Measurements from ENCODE around the gene RNLS.

RNLS gene

GRCh38 chr10:88458209-88458608 is 124.9 kb downstream of the RNLS start:
- H3K4me1 ChIP-seq (ENCODE audit: control insufficient read depth, insufficient read depth, low read length): no peaks in the 10 kb centered on the region
- no peaks in the 10 kb centered on the region for H3K36me3 ChIP-seq (ENCODE audit: control insufficient read depth, insufficient read depth, low read length)
- no peaks in the 10 kb centered on the region for H3K9me3 ChIP-seq (ENCODE audit: control insufficient read depth, insufficient read depth, low read length)
- no peaks in the 10 kb centered on the region for H3K27me3 ChIP-seq (ENCODE audit: control insufficient read depth, insufficient read depth, low read length)
- no peak overlapping the region for H3K4me3 ChIP-seq (ENCODE audit: low read depth, low read length)
- no peak overlapping the region for H3K27ac ChIP-seq (ENCODE audit: low read depth, low read length)
- no peak overlapping the region for H3K9ac ChIP-seq (ENCODE audit: low read depth, low read length)

GRCh38 chr10:88457660-88458059 is 125.5 kb downstream of the RNLS start:
- H3K9me3 ChIP-seq (ENCODE audit: control insufficient read depth, insufficient read depth, low read length): no peaks in the 10 kb centered on the region
- no peaks in the 10 kb centered on the region for H3K4me1 ChIP-seq (ENCODE audit: control insufficient read depth, insufficient read depth, low read length)
- H3K36me3 ChIP-seq (ENCODE audit: control insufficient read depth, insufficient read depth, low read length): no peaks in the 10 kb centered on the region
- H3K4me3 ChIP-seq (ENCODE audit: low read depth, low read length): no peak overlapping the region
- H3K27ac ChIP-seq (ENCODE audit: low read depth, low read length): no peak overlapping the region
- no peaks in the 10 kb centered on the region for H3K27me3 ChIP-seq (ENCODE audit: control insufficient read depth, insufficient read depth, low read length)
- no peak overlapping the region for H3K9ac ChIP-seq (ENCODE audit: low read depth, low read length)

DNA sequence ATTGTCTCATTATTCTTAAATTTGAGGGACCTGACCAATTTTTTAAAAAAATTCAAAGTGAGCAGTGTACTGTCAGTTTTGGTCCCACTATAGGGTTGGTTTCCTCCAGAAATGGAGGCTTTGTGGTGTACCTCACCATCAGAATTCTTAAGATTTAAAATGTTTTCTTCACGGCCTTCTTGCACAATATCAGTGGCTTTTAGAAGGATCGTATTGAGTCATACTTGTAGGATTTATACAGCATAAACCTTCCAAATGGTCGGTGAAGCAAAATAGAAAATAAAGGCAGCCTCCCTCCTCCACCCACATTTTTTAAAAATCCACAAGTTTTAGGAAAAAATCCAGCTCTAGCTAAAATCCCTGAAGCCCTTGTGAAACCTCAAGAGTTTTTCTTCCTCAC is 126.4 kb downstream of the RNLS start:
- Histone ChIP-seq H3K4me1 (ENCODE audit: control insufficient read depth, insufficient read depth, low read length) (no peaks in the 10 kb centered on the region), H3K27ac (ENCODE audit: low read depth, low read length) (no peak overlapping the region), H3K9ac (ENCODE audit: low read depth, low read length) (no peak overlapping the region), H3K36me3 (ENCODE audit: control insufficient read depth, insufficient read depth, low read length) (no peaks in the 10 kb centered on the region), H3K27me3 (ENCODE audit: control insufficient read depth, insufficient read depth, low read length) (no peaks in the 10 kb centered on the region), H3K4me3 (ENCODE audit: low read depth, low read length) (no peak overlapping the region), H3K9me3 (ENCODE audit: control insufficient read depth, insufficient read depth, low read length) (no peaks in the 10 kb centered on the region)

DNA sequence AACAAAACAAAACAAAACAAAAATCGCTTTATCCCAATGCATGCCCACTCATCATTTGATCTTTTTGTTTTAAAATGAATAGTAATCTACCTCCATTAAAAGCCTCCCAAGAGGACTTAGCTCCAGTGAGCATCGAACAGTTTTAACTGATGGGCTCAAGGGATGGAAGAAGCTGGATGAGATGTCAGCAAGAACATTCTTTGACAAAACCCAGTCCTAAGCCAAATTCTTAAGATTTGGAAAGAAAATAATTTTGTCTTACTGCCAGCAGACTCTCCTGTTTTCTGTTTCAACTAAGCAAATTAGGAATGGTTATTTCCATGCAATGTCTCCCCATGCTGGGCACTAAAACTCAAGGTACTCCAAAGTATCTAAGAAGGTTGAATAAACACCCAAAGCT is 127.3 kb downstream of the RNLS start:
- no peaks in the 10 kb centered on the region for H3K9me3 ChIP-seq (ENCODE audit: control insufficient read depth, insufficient read depth, low read length)
- no peaks in the 10 kb centered on the region for H3K4me1 ChIP-seq (ENCODE audit: control insufficient read depth, insufficient read depth, low read length)

GRCh38 chr10:88450201-88450600 is 132.9 kb downstream of the RNLS start:
- H3K36me3 ChIP-seq (ENCODE audit: control insufficient read depth, insufficient read depth, low read length): no peaks in the 10 kb centered on the region
- no peaks in the 10 kb centered on the region for H3K4me1 ChIP-seq (ENCODE audit: control insufficient read depth, insufficient read depth, low read length)
- no peak overlapping the region for H3K4me3 ChIP-seq (ENCODE audit: low read depth, low read length)
- no peaks in the 10 kb centered on the region for H3K9me3 ChIP-seq (ENCODE audit: control insufficient read depth, insufficient read depth, low read length)
- no peaks in the 10 kb centered on the region for H3K27me3 ChIP-seq (ENCODE audit: control insufficient read depth, insufficient read depth, low read length)
- H3K27ac ChIP-seq (ENCODE audit: low read depth, low read length): no peak overlapping the region
- no peak overlapping the region for H3K9ac ChIP-seq (ENCODE audit: low read depth, low read length)

More for the DNA sequence above, 127.3 kb downstream of the RNLS start:
- Histone ChIP-seq H3K27ac (ENCODE audit: low read depth, low read length) (no peak overlapping the region), H3K27me3 (ENCODE audit: control insufficient read depth, insufficient read depth, low read length) (no peaks in the 10 kb centered on the region), H3K36me3 (ENCODE audit: control insufficient read depth, insufficient read depth, low read length) (no peaks in the 10 kb centered on the region), H3K4me3 (ENCODE audit: low read depth, low read length) (no peak overlapping the region), H3K9ac (ENCODE audit: low read depth, low read length) (no peak overlapping the region)

- H3K36me3 ChIP-seq (ENCODE audit: control insufficient read depth, insufficient read depth, low read length): no peaks in the 10 kb centered on the region
- H3K9me3 ChIP-seq (ENCODE audit: control insufficient read depth, insufficient read depth, low read length): peaks cover 9% of the 10 kb centered on the region
- H3K4me3 ChIP-seq (ENCODE audit: low read depth, low read length): no peak overlapping the region
- H3K27me3 ChIP-seq (ENCODE audit: control insufficient read depth, insufficient read depth, low read length): no peaks in the 10 kb centered on the region
- H3K9ac ChIP-seq (ENCODE audit: low read depth, low read length): no peak overlapping the region
- no peak overlapping the region for H3K27ac ChIP-seq (ENCODE audit: low read depth, low read length)
- H3K4me1 ChIP-seq (ENCODE audit: control insufficient read depth, insufficient read depth, low read length): no peaks in the 10 kb centered on the region
Observed at GRCh38 chr10:88442716-88443115, 140.4 kb downstream of the RNLS start.

GRCh38 chr10:88440541-88440940 is 142.6 kb downstream of the RNLS start:
- Histone ChIP-seq H3K4me3 (ENCODE audit: low read depth, low read length) (no peak overlapping the region), H3K36me3 (ENCODE audit: control insufficient read depth, insufficient read depth, low read length) (no peaks in the 10 kb centered on the region), H3K9ac (ENCODE audit: low read depth, low read length) (no peak overlapping the region), H3K27me3 (ENCODE audit: control insufficient read depth, insufficient read depth, low read length) (no peaks in the 10 kb centered on the region), H3K27ac (ENCODE audit: low read depth, low read length) (no peak overlapping the region), H3K4me1 (ENCODE audit: control insufficient read depth, insufficient read depth, low read length) (no peaks in the 10 kb centered on the region), H3K9me3 (ENCODE audit: control insufficient read depth, insufficient read depth, low read length) (peaks cover 9% of the 10 kb centered on the region)

DNA sequence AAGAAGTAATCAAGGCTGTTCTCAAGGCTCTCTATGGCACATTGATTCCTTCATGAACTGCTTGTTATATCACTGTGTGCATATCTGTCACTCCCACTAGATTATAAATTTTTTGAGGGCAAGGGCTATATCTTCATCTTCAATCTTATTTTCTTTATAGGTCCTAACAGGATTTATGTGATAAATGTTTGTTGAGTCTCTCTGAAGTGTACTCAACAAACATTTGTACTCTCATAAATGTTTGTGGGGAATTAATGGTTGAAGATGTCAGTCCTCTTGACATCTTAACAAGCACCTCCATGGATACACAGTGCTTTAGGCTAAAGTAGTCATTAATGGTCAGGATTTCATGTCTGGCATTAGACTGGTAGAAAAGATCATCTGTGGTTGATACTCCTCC is 143.2 kb downstream of the RNLS start:
- H3K27me3 ChIP-seq (ENCODE audit: control insufficient read depth, insufficient read depth, low read length): no peaks in the 10 kb centered on the region
- H3K36me3 ChIP-seq (ENCODE audit: control insufficient read depth, insufficient read depth, low read length): no peaks in the 10 kb centered on the region
- H3K9me3 ChIP-seq (ENCODE audit: control insufficient read depth, insufficient read depth, low read length): peaks cover 9% of the 10 kb centered on the region
- no peak overlapping the region for H3K9ac ChIP-seq (ENCODE audit: low read depth, low read length)
- no peak overlapping the region for H3K27ac ChIP-seq (ENCODE audit: low read depth, low read length)
- no peak overlapping the region for H3K4me3 ChIP-seq (ENCODE audit: low read depth, low read length)
- H3K4me1 ChIP-seq (ENCODE audit: control insufficient read depth, insufficient read depth, low read length): no peaks in the 10 kb centered on the region

DNA sequence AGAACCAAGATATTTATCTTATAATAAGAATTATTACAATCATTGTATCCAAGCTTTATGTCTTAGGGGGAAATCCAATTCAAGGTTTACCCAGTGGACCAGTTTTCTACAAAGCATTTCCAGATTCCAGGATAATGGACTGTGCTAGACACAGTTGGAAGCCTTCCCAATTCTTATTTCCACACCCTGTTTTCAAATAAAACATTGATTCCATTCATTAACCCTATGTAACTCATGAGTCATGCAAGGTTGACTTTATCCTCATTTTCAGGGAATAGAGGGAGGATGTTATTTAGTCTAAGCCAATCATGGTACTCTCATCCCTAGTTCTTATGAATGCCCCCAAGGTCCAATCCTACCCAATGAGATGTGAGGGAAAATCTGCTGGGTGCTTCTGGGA is 145.7 kb downstream of the RNLS start:
- Histone ChIP-seq H3K27me3 (ENCODE audit: control insufficient read depth, insufficient read depth, low read length) (no peaks in the 10 kb centered on the region), H3K36me3 (ENCODE audit: control insufficient read depth, insufficient read depth, low read length) (no peaks in the 10 kb centered on the region), H3K9me3 (ENCODE audit: control insufficient read depth, insufficient read depth, low read length) (0 out of 2 replicates have a peak, but pooled peaks cover under 1% of the 10 kb centered on the region), H3K4me3 (ENCODE audit: low read depth, low read length) (no peak overlapping the region), H3K4me1 (ENCODE audit: control insufficient read depth, insufficient read depth, low read length) (no peaks in the 10 kb centered on the region), H3K9ac (ENCODE audit: low read depth, low read length) (no peak overlapping the region), H3K27ac (ENCODE audit: low read depth, low read length) (no peak overlapping the region)

DNA sequence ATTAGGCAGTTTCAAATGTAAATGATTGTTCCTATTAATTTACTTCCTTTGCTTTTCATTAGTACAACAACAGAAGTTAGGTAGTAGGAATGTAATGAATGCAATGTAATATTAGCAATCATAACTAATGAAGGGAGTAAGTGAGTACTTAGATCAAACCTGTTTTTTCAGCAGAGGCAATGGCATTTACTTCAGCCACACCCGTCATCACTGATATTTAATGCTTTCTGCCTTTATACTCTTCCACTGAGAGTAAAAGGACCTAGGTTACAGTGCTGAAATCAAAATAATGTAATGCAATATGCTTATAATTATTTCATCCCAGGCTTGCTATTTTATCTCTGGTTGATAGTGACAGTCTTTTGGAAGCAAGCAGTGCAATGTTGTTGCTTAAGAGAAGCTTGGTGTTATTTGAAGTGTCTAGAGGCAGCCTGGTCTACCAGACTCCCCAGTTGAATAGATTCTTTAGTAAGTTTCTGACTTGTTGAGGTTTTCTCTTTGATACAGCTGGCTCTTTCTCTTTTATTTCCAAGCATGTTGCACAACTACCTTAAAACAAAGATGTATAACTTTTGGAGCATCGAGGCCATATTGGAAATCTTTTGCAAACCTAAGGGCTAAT is 149.4 kb downstream of the RNLS start:
- Histone ChIP-seq H3K4me1 (ENCODE audit: control insufficient read depth, insufficient read depth, low read length) (no peaks in the 10 kb centered on the region), H3K27me3 (ENCODE audit: control insufficient read depth, insufficient read depth, low read length) (no peaks in the 10 kb centered on the region)

GRCh38 chr10:88431103-88431502 is 152.0 kb downstream of the RNLS start:
- no peaks in the 10 kb centered on the region for H3K27me3 ChIP-seq (ENCODE audit: control insufficient read depth, insufficient read depth, low read length)
- no peak overlapping the region for H3K4me3 ChIP-seq (ENCODE audit: low read depth, low read length)
- no peaks in the 10 kb centered on the region for H3K9me3 ChIP-seq (ENCODE audit: control insufficient read depth, insufficient read depth, low read length)
- H3K36me3 ChIP-seq (ENCODE audit: control insufficient read depth, insufficient read depth, low read length): no peaks in the 10 kb centered on the region
- H3K4me1 ChIP-seq (ENCODE audit: control insufficient read depth, insufficient read depth, low read length): no peaks in the 10 kb centered on the region
- no peak overlapping the region for H3K9ac ChIP-seq (ENCODE audit: low read depth, low read length)
- H3K27ac ChIP-seq (ENCODE audit: low read depth, low read length): no peak overlapping the region

More for the DNA sequence above, 149.4 kb downstream of the RNLS start:
- H3K27ac ChIP-seq (ENCODE audit: low read depth, low read length): no peak overlapping the region
- no peaks in the 10 kb centered on the region for H3K36me3 ChIP-seq (ENCODE audit: control insufficient read depth, insufficient read depth, low read length)
- H3K9me3 ChIP-seq (ENCODE audit: control insufficient read depth, insufficient read depth, low read length): no peaks in the 10 kb centered on the region
- no peak overlapping the region for H3K4me3 ChIP-seq (ENCODE audit: low read depth, low read length)
- no peak overlapping the region for H3K9ac ChIP-seq (ENCODE audit: low read depth, low read length)

Measured in HUES48 (cell line).